Heart left ventricle (tissue), 13 donors: Measurements from ENCODE around the gene RRAS2.

Experiments used
- POLR2A ChIP-seq, 2 donors: fragments of 450-650 bp; IDR thresholded peaks; one replicate each; pipeline ENCODE4 v1.6.1; 2017; ENCODE audit warnings: antibody characterized with exemption in 2 of 2, mild to moderate bottlenecking in 2 of 2, moderate library complexity in 2 of 2
- TF ChIP-seq, protein P1 (sequence below), 12 donors: fragments of 200-600 bp; sonication (generic) in 4 of 12; IDR thresholded peaks; one replicate each; pipeline versions ENCODE4 v1.5.0 to v1.8.0; 2018 to 2022; ENCODE audit warnings: antibody characterized with exemption in 12 of 12, mild to moderate bottlenecking in 5 of 12
- donor health status: ischemic (EF 13 %, LVEDD 7.1; RV severe dilation, severe dysfunction).
- donor health status: DM: no; HTN: yes; CAD: no.
- donor health status: DM: no; HTN: no; CAD: no.
- donor health status: ischemic (EF 25% LVEDD 6.9; RV normal size, moderate dysfunction).
- donor health status: ischemic (EF 25% LVEDD 5.7; RV mildly dilated, moderate dysfunction).
- donor health status: ischemic (EF 35%, LVEDD 5.7; RV mildly dilated, moderate dysfunction).
- donor health status: nonischemic (EF 11% LVEDD 7.7; RV severe dilation, severe dysfunction).
- donor health status: DM: yes; HTN: yes; CAD: no.
- donor health status: PGD.
- donor health status: ischemic (EF 29% LVEDD 5.4; RV normal size, mild dysfunction).
- donor health status: nonischemic (EF 23%, LVEDD 6.1; RV moderate dilation, normal function).

DNA sequence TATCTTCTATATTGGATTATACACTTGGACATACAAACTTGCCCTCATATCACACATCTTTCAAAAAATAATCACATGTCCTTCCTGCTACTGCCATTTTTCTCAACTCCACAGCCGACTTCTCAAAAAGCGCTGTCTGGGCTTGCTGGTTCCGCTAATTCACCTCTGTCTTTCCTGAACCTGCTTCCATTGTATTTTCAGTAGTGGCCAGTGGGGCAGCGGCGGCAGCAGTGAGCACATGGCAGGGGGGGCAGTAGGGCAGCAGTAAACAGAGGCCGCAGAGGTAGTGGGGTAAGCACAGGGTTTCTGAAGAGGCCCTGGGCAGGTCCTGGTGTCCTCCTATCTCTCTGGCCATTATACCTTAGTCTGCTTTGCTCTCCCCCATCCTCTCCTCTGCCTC lies 126.3 kb downstream of the RRAS2 start:
- TF ChIP-seq, protein P1, sequence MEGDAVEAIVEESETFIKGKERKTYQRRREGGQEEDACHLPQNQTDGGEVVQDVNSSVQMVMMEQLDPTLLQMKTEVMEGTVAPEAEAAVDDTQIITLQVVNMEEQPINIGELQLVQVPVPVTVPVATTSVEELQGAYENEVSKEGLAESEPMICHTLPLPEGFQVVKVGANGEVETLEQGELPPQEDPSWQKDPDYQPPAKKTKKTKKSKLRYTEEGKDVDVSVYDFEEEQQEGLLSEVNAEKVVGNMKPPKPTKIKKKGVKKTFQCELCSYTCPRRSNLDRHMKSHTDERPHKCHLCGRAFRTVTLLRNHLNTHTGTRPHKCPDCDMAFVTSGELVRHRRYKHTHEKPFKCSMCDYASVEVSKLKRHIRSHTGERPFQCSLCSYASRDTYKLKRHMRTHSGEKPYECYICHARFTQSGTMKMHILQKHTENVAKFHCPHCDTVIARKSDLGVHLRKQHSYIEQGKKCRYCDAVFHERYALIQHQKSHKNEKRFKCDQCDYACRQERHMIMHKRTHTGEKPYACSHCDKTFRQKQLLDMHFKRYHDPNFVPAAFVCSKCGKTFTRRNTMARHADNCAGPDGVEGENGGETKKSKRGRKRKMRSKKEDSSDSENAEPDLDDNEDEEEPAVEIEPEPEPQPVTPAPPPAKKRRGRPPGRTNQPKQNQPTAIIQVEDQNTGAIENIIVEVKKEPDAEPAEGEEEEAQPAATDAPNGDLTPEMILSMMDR (IDR thresholded peaks at IDR 0.05) = peak in 4 of 12 donors; percentile 7 to 32 (median 28)
- no peak for TF ChIP-seq POLR2A (IDR thresholded peaks at IDR 0.05)
